ENCODE data around the gene PLD4.

GRCh38 chr14:104875412-104875751 lies 49.3 kb upstream of the PLD4 start:
- TF ChIP-seq TAF1 (IDR thresholded peaks at IDR 0.05; ENCODE audit: low read depth, low read length) (no peak), POLR2AphosphoS5 (IDR thresholded peaks at IDR 0.05; ENCODE audit: low read depth, low read length) (no peak), POLR2A (IDR thresholded peaks at IDR 0.05; ENCODE audit: low read depth, low read length) (no peak), PAX5 (IDR thresholded peaks at IDR 0.05; ENCODE audit: insufficient read depth, low read length, severe bottlenecking) (no peak)

All from GM12891 (cell line).